GM19452 (cell line): Measurements from ENCODE around the gene ERBB4.
"Not testable (repeated sequence)": the region's sequence is repeated elsewhere in the genome, so short reads cannot be mapped to it uniquely, and the experiment has no call there.

Experiments used
- ATAC-seq: cut with Tn5 transposase; IDR thresholded peaks from one replicate; pipeline ENCODE4 v1.9.1; 2021; ENCODE audit not compliant: unreplicated experiment

Gene ERBB4

GRCh38 chr2:212311807-212312404 is 226.7 kb downstream of the ERBB4 start:
- no peak for ATAC-seq

GRCh38 chr2:212299943-212300342 is 238.7 kb downstream of the ERBB4 start:
- ATAC-seq = no peak

- ATAC-seq = no peak
Observed at GRCh38 chr2:212299333-212299732, 239.3 kb downstream of the ERBB4 start.

GRCh38 chr2:212295571-212295970 is 243.0 kb downstream of the ERBB4 start:
- no peak for ATAC-seq

GRCh38 chr2:212294816-212295215 is 243.8 kb downstream of the ERBB4 start:
- ATAC-seq = no peak

- no peak for ATAC-seq
Observed at GRCh38 chr2:212289301-212289700, 249.3 kb downstream of the ERBB4 start.

GRCh38 chr2:212288308-212288707 is 250.3 kb downstream of the ERBB4 start:
- ATAC-seq = no peak

GRCh38 chr2:212284166-212284565 is 254.4 kb downstream of the ERBB4 start:
- ATAC-seq = no peak

GRCh38 chr2:212282671-212283261 is 255.8 kb downstream of the ERBB4 start:
- no peak for ATAC-seq

GRCh38 chr2:212276813-212277212 is 261.8 kb downstream of the ERBB4 start:
- ATAC-seq = no peak

- ATAC-seq = no peak
Observed at GRCh38 chr2:212274215-212274614, 264.4 kb downstream of the ERBB4 start.

- no peak for ATAC-seq
Observed at GRCh38 chr2:212271583-212271982, 267.0 kb downstream of the ERBB4 start.

- ATAC-seq = no peak
Observed at GRCh38 chr2:212269005-212269404, 269.6 kb downstream of the ERBB4 start.

GRCh38 chr2:212266297-212266696 is 272.3 kb downstream of the ERBB4 start:
- no peak for ATAC-seq

GRCh38 chr2:212265777-212266176 is 272.8 kb downstream of the ERBB4 start:
- ATAC-seq = no peak

- ATAC-seq = no peak
Observed at GRCh38 chr2:212264187-212264586, 274.4 kb downstream of the ERBB4 start.

GRCh38 chr2:212259226-212259625 is 279.4 kb downstream of the ERBB4 start:
- ATAC-seq = no peak

- ATAC-seq = no peak
Observed at GRCh38 chr2:212254339-212254738, 284.3 kb downstream of the ERBB4 start.

GRCh38 chr2:212249451-212249850 is 289.2 kb downstream of the ERBB4 start:
- ATAC-seq = no peak

- ATAC-seq = no peak
Observed at GRCh38 chr2:212245880-212246279, 292.7 kb downstream of the ERBB4 start.

GRCh38 chr2:212242724-212243123 is 295.9 kb downstream of the ERBB4 start:
- ATAC-seq = no peak

GRCh38 chr2:212238152-212238551 is 300.4 kb downstream of the ERBB4 start:
- not testable (repeated sequence) for ATAC-seq
